Transverse colon (tissue), 4 donors: ENCODE results near the gene MYO1C.

Experiments used
- POLR2A ChIP-seq: fragments of 450-650 bp; IDR thresholded peaks from one replicate; pipeline ENCODE4 v1.6.1; 2016; ENCODE audit warnings: antibody characterized with exemption, mild to moderate bottlenecking, moderate library complexity
- POLR2AphosphoS5 ChIP-seq, 3 donors: sonication (generic); formaldehyde crosslinking; IDR thresholded peaks; one replicate each; pipeline ENCODE4 v1.6.1; 2016; ENCODE audit warnings: antibody characterized with exemption in 3 of 3
- TF ChIP-seq, protein P1 (sequence below), 5 experiments: fragments of 200-600 bp in 3 of 5; fragments of 450-650 bp in 2 of 5; sonication (generic) in 3 of 5; IDR thresholded peaks; 1 replicate in 2 of 5; 2 replicates in 3 of 5; pipeline ENCODE4 v1.5.1; 2016 to 2017; ENCODE audit warnings: antibody characterized with exemption in 5 of 5, inconsistent platforms in 3 of 5, mild to moderate bottlenecking in 2 of 5, moderate library complexity in 1 of 5

DNA sequence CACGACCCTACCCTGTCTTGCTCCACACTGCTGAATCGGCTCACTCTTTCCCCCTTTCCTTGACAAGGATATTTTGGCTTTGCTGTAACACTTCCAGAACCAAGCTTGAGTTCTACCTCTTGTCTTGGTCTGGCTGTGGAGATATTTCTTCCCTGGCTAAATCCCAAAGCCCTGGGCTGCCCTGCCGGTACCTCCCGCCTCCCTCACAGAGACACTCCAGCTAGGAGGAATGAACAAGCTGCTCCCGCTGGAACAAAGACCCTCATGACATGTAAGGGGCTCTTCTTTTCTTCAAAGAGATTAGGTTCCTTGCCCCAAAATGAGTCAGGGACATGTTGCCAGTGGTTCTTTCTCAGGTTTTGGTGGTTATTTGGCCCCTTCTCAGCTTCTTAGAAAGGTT is 13.1 kb upstream of the MYO1C start:
- TF ChIP-seq, protein P1, sequence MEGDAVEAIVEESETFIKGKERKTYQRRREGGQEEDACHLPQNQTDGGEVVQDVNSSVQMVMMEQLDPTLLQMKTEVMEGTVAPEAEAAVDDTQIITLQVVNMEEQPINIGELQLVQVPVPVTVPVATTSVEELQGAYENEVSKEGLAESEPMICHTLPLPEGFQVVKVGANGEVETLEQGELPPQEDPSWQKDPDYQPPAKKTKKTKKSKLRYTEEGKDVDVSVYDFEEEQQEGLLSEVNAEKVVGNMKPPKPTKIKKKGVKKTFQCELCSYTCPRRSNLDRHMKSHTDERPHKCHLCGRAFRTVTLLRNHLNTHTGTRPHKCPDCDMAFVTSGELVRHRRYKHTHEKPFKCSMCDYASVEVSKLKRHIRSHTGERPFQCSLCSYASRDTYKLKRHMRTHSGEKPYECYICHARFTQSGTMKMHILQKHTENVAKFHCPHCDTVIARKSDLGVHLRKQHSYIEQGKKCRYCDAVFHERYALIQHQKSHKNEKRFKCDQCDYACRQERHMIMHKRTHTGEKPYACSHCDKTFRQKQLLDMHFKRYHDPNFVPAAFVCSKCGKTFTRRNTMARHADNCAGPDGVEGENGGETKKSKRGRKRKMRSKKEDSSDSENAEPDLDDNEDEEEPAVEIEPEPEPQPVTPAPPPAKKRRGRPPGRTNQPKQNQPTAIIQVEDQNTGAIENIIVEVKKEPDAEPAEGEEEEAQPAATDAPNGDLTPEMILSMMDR (IDR thresholded peaks at IDR 0.05), result no peak
- TF ChIP-seq POLR2AphosphoS5 (IDR thresholded peaks at IDR 0.05) (no peak), POLR2A (no peak)
